Right kidney (tissue), 1 donor: ENCODE measurements around the gene OR6K6.

Experiments
- DNase-seq: peaks from one replicate; pipeline ENCODE4 v3.0.0-alpha.2; 2016

The OR6K6 gene

GRCh38 chr1:158801396-158801795 lies 46.9 kb downstream of the OR6K6 start:
- DNase-seq, result no peak

- DNase-seq, result no peak
Observed at GRCh38 chr1:158803678-158804077, 49.2 kb downstream of the OR6K6 start.
